HCT116 (cell line): ENCODE data around the gene TUBD1. TPM values are rescaled to one million over a fixed set of nuclear protein-coding genes. Genes with fewer than 3 reads are reported as not detected.
"Not testable (repeated sequence)": the region's sequence is repeated elsewhere in the genome, so short reads cannot be mapped to it uniquely, and the experiment has no call there.

Source experiments
- ATAC-seq: fragments of 200-7000 bp; cut with Tn5 transposase; 2 replicates; pipeline ENCODE4 v1.9.1; 2020; ENCODE audit warnings: mild to moderate bottlenecking, moderate library complexity
- BruUV-seq: library from RNA; stranded (reverse); fragments of 400-500 nt; replicated peaks from 2 replicates; lab custom pipeline; 2021; lab: Mats Ljungman, UMichigan
- CTCF ChIA-PET: fragments of 300-600 bp; sonication (Branson Sonifier 250); formaldehyde crosslinking; loops from one replicate; lab custom pipeline; 2021; ENCODE audit warnings: antibody characterized with exemption; lab: Charles Lee
- POLR2A ChIA-PET: fragments of 300-600, 350-600 bp; sonication (Branson Sonifier 250); formaldehyde crosslinking; loops from one replicate; lab custom pipeline; 2021; ENCODE audit warnings: antibody characterized with exemption; lab: Charles Lee
- RAD21 ChIA-PET, 2 experiments: fragments of 300-600 bp; sonication (Branson Sonifier 250); formaldehyde crosslinking; loops; one replicate each; lab custom pipeline; 2023; ENCODE audit warnings: low total read pairs in 2 of 2; ENCODE audit not compliant: uncharacterized antibody in 2 of 2, unreplicated experiment in 2 of 2, low non-redundant PET in 1 of 2; lab: Charles Lee
- DNase-seq: peaks from one replicate; pipeline ENCODE4 v3.0.0-alpha.2; 2010; ENCODE audit warnings: low read depth, low spot score
- H2AFZ ChIP-seq: fragments of 200-600 bp; shearing (Covaris generic), sonication (generic); 2 replicates; pipeline ENCODE4 v1.6.1; 2017; ENCODE audit warnings: low read depth, mixed run types, mixed read lengths, antibody characterized with exemption, low read length; ENCODE audit not compliant: poor library complexity, severe bottlenecking
- H3K27ac ChIP-seq: 2 replicates; pipeline ENCODE4 v1.5.1; 2012; ENCODE audit warnings: low read depth, low read length
- H3K27me3 ChIP-seq: fragments of 200-600 bp; sonication (generic); 2 replicates; pipeline ENCODE4 v1.6.1; 2016; ENCODE audit warnings: mixed run types, low read length, mixed read lengths; ENCODE audit not compliant: insufficient read depth
- H3K36me3 ChIP-seq, 2 experiments: fragments of 200-500 bp in 1 of 2; fragments of 200-600 bp in 1 of 2; sonication (Bioruptor generic) in 1 of 2; sonication (generic) in 1 of 2; 2 replicates each; pipeline versions ENCODE4 v1.5.1 to v1.6.1; 2014 to 2016; ENCODE audit warnings: low read length in 2 of 2, inconsistent platforms in 1 of 2, mixed read lengths in 1 of 2, mixed run types in 1 of 2; ENCODE audit not compliant: insufficient read depth in 2 of 2, control insufficient read depth in 1 of 2
- H3K4me1 ChIP-seq, 2 experiments: fragments of 200-600 bp in 1 of 2; sonication (generic) in 1 of 2; 2 replicates each; pipeline versions ENCODE4 v1.5.1 to v1.6.1; 2012 to 2017; ENCODE audit warnings: low read length in 2 of 2, inconsistent platforms in 1 of 2, mild to moderate bottlenecking in 1 of 2, mixed read lengths in 1 of 2, mixed run types in 1 of 2, moderate library complexity in 1 of 2; ENCODE audit not compliant: insufficient read depth in 2 of 2, control insufficient read depth in 1 of 2
- H3K4me2 ChIP-seq: fragments of 200-600 bp; sonication (generic); 2 replicates; pipeline ENCODE4 v1.6.1; 2017; ENCODE audit warnings: mixed run types, low read length, mixed read lengths
- H3K4me3 ChIP-seq, 2 experiments: fragments of 200-600 bp in 1 of 2; sonication (generic) in 1 of 2; replicated peaks in 1 of 2; 2 replicates each; pipeline ENCODE4 v1.5.1; 2011 to 2016; ENCODE audit warnings: low read length in 2 of 2, control low read depth in 1 of 2, low read depth in 1 of 2, mild to moderate bottlenecking in 1 of 2, mixed read lengths in 1 of 2, mixed run types in 1 of 2
- H3K79me2 ChIP-seq: fragments of 200-600 bp; sonication (generic); 2 replicates; pipeline ENCODE4 v1.6.1; 2017; ENCODE audit warnings: mild to moderate bottlenecking, mixed run types, low read length, moderate library complexity, mixed read lengths; ENCODE audit not compliant: insufficient read depth
- H3K9ac ChIP-seq: fragments of 200-600 bp; sonication (generic); 2 replicates; pipeline ENCODE4 v1.6.1; 2016; ENCODE audit warnings: low read length, mixed read lengths
- H3K9me2 ChIP-seq: fragments of 200-600 bp; sonication (generic), shearing (Covaris generic); 2 replicates; pipeline ENCODE4 v1.6.1; 2017; ENCODE audit warnings: mixed run types, mild to moderate bottlenecking, moderate library complexity; ENCODE audit not compliant: insufficient read depth
- H3K9me3 ChIP-seq, 2 experiments: fragments of 200-500 bp in 1 of 2; fragments of 200-600 bp in 1 of 2; sonication (Bioruptor generic) in 1 of 2; sonication (generic) in 1 of 2; 2 replicates each; pipeline ENCODE4 v1.6.1; 2014 to 2017; ENCODE audit warnings: low read length in 2 of 2, mixed read lengths in 2 of 2, inconsistent platforms in 1 of 2, low read depth in 1 of 2, mild to moderate bottlenecking in 1 of 2, mixed run types in 1 of 2, moderate library complexity in 1 of 2; ENCODE audit not compliant: control insufficient read depth in 1 of 2, insufficient read depth in 1 of 2
- H4K20me1 ChIP-seq: fragments of 200-600 bp; sonication (generic), shearing (Covaris generic); 2 replicates; pipeline ENCODE4 v1.6.1; 2017; ENCODE audit warnings: mixed run types, mild to moderate bottlenecking, moderate library complexity; ENCODE audit not compliant: insufficient read depth
- CBX3 ChIP-seq: IDR thresholded peaks from 2 replicates; pipeline ENCODE4 v1.6.1; 2012; ENCODE audit warnings: low read depth
- CEBPB ChIP-seq: IDR thresholded peaks from 2 replicates; pipeline ENCODE4 v1.6.1; 2012; ENCODE audit warnings: low read depth
- EGR1 ChIP-seq: IDR thresholded peaks from 2 replicates; pipeline ENCODE4 v1.6.1; 2012; ENCODE audit warnings: low read depth
- ELF1 ChIP-seq: IDR thresholded peaks from 2 replicates; pipeline ENCODE4 v1.6.1; 2012; ENCODE audit warnings: low read depth, borderline replicate concordance
- EZH2 ChIP-seq: fragments of 200-600 bp; sonication (generic); IDR thresholded peaks from 2 replicates; pipeline ENCODE4 v1.6.1; 2017; ENCODE audit warnings: antibody characterized with exemption, mixed run types
- JUND ChIP-seq: IDR thresholded peaks from 2 replicates; pipeline ENCODE4 v1.6.1; 2012
- POLR2A ChIP-seq: IDR thresholded peaks from 2 replicates; pipeline ENCODE4 v1.7.0; 2011; ENCODE audit warnings: borderline replicate concordance; ENCODE audit not compliant: insufficient read depth, insufficient read length; ENCODE audit errors: extremely low read depth
- RAD21 ChIP-seq: IDR thresholded peaks from 2 replicates; pipeline ENCODE4 v1.6.1; 2012; ENCODE audit warnings: low read depth, mild to moderate bottlenecking
- SIN3A ChIP-seq: IDR thresholded peaks from 2 replicates; pipeline ENCODE4 v1.6.1; 2012; ENCODE audit warnings: low read depth
- SP1 ChIP-seq: IDR thresholded peaks from 2 replicates; pipeline ENCODE4 v1.6.1; 2012; ENCODE audit warnings: low read depth
- SRF ChIP-seq: IDR thresholded peaks from 2 replicates; pipeline ENCODE4 v1.6.1; 2012; ENCODE audit warnings: low read depth
- ZFX ChIP-seq: fragments of 450-650 bp; IDR thresholded peaks from 2 replicates; pipeline ENCODE4 v1.6.1; 2017
- ZNF274 ChIP-seq: fragments of 200-500 bp; sonication (Bioruptor generic); IDR thresholded peaks from 2 replicates; pipeline ENCODE4 v1.6.1; 2014; ENCODE audit warnings: mild to moderate bottlenecking, low read depth, low read length, inconsistent platforms
- intact Hi-C: fragments of 100-400 bp; cut with micrococcal nuclease; formaldehyde crosslinking; loops from 2 replicates; pipeline ENCODE4 v1.10.0; 2022
- total RNA-seq: library from RNA; stranded (reverse); gene quantifications from one replicate; pipeline ENCODE4 v1.2.1, GENCODE V29; 2021; ENCODE audit not compliant: unreplicated experiment
- TF ChIP-seq, protein P1 (sequence below), 3 experiments: fragments of 200-600 bp in 1 of 3; sonication (generic) in 1 of 3; IDR thresholded peaks in 2 of 3; conservative IDR thresholded peaks in 1 of 3; 2 replicates each; pipeline ENCODE4 v1.5.1; 2012 to 2017; ENCODE audit warnings: low read depth in 2 of 3, low read length in 2 of 3, antibody characterized with exemption in 1 of 3, borderline replicate concordance in 1 of 3, control low read depth in 1 of 3, mild to moderate bottlenecking in 1 of 3, mixed read lengths in 1 of 3, mixed run types in 1 of 3, moderate library complexity in 1 of 3; ENCODE audit not compliant: insufficient read depth in 1 of 3
- TF ChIP-seq, protein P2 (sequence below): IDR thresholded peaks from 2 replicates; pipeline ENCODE4 v1.6.1; 2012; ENCODE audit warnings: low read depth

The TUBD1 gene
- total RNA-seq, 1 experiment from 2014 or later: 13.0 TPM

DNA sequence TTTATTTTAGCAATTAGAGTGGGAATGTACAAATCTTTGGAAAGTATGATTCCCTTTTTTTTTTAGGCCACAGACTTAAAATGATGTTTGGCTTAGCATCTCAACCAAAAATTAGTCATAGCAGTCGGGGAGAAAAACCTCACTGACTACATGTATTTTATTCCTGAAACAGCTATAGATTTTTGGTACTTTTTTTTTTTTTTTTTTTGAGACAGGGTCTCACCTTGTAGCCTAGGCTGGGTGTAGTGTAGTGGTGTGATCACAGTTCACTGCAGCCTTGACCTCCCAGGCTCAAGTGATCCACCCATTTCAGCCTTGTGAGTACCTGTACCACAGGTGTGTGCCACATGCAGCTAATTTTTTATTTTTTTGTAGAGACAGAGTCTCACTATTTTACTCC lies 48.4 kb upstream of the TUBD1 start:
- intact Hi-C loops: no loop called here
- ATAC-seq (no peak), DNase-seq (no peak)
- Histone ChIP-seq H3K79me2 (no peaks in the 10 kb centered on the region), H3K4me3 (no peak overlapping the region), H3K9me2 (no peaks in the 10 kb centered on the region), H4K20me1 (no peaks in the 10 kb centered on the region), H3K27ac (no peak overlapping the region), H3K36me3 (peaks cover 41 to 47% of the 10 kb centered on the region in 2 experiments), H2AFZ (no peak overlapping the region), H3K27me3 (no peaks in the 10 kb centered on the region), H3K9ac (no peak overlapping the region), H3K4me1 (no peaks in the 10 kb centered on the region), H3K9me3 (no peaks in the 10 kb centered on the region), H3K4me2 (no peak overlapping the region)
- RAD21 ChIA-PET: no interaction called here
- no TSS peak for BruUV-seq
- TF ChIP-seq SIN3A (no peak), SP1 (no peak), SRF (no peak), CEBPB (no peak), ELF1 (no peak), ZFX (no peak), RAD21 (no peak), CBX3 (no peak), JUND (no peak), EGR1 (no peak), POLR2A (no peak), ZNF274 (no peak), EZH2 (no peak)
- TF ChIP-seq, protein P1, sequence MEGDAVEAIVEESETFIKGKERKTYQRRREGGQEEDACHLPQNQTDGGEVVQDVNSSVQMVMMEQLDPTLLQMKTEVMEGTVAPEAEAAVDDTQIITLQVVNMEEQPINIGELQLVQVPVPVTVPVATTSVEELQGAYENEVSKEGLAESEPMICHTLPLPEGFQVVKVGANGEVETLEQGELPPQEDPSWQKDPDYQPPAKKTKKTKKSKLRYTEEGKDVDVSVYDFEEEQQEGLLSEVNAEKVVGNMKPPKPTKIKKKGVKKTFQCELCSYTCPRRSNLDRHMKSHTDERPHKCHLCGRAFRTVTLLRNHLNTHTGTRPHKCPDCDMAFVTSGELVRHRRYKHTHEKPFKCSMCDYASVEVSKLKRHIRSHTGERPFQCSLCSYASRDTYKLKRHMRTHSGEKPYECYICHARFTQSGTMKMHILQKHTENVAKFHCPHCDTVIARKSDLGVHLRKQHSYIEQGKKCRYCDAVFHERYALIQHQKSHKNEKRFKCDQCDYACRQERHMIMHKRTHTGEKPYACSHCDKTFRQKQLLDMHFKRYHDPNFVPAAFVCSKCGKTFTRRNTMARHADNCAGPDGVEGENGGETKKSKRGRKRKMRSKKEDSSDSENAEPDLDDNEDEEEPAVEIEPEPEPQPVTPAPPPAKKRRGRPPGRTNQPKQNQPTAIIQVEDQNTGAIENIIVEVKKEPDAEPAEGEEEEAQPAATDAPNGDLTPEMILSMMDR (IDR thresholded peaks at IDR 0.05 in 2 of 3, conservative IDR thresholded peaks at IDR 0.05 in 1 of 3; ENCODE audit: borderline replicate concordance in 1 of 3, insufficient read depth in 1 of 3, low read depth in 2 of 3, low read length in 2 of 3): no peak
- TF ChIP-seq, protein P2, sequence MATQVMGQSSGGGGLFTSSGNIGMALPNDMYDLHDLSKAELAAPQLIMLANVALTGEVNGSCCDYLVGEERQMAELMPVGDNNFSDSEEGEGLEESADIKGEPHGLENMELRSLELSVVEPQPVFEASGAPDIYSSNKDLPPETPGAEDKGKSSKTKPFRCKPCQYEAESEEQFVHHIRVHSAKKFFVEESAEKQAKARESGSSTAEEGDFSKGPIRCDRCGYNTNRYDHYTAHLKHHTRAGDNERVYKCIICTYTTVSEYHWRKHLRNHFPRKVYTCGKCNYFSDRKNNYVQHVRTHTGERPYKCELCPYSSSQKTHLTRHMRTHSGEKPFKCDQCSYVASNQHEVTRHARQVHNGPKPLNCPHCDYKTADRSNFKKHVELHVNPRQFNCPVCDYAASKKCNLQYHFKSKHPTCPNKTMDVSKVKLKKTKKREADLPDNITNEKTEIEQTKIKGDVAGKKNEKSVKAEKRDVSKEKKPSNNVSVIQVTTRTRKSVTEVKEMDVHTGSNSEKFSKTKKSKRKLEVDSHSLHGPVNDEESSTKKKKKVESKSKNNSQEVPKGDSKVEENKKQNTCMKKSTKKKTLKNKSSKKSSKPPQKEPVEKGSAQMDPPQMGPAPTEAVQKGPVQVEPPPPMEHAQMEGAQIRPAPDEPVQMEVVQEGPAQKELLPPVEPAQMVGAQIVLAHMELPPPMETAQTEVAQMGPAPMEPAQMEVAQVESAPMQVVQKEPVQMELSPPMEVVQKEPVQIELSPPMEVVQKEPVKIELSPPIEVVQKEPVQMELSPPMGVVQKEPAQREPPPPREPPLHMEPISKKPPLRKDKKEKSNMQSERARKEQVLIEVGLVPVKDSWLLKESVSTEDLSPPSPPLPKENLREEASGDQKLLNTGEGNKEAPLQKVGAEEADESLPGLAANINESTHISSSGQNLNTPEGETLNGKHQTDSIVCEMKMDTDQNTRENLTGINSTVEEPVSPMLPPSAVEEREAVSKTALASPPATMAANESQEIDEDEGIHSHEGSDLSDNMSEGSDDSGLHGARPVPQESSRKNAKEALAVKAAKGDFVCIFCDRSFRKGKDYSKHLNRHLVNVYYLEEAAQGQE: no peak
- CTCF ChIA-PET: no interaction called here
- POLR2A ChIA-PET: no interaction called here

DNA sequence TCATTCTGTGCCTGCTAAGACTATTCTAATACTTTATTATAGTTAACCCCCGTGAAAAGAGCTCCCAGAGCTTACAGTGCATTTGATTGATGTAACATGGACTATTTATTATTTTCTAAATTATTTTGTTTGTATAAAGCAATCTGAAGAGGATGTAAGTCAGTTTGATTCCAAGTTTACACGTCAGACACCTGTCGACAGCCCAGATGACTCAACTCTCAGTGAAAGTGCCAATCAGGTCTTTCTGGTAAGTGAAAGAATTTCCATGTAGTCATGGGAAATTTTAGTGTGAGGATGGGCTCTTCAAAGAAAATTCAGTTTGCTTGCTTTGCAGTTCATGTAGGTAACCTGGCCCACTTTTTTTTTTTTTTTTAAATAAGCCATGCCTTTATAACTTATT lies 48.0 kb upstream of the TUBD1 start:
- peaks cover 39 to 47% of the 10 kb centered on the region in 2 experiments for H3K36me3 ChIP-seq
- DNase-seq, H3K9ac ChIP-seq, H3K4me2 ChIP-seq, H3K27ac ChIP-seq, POLR2A ChIA-PET, H3K9me3 ChIP-seq, H3K79me2 ChIP-seq, H3K4me3 ChIP-seq, ATAC-seq, CTCF ChIA-PET, RAD21 ChIA-PET, H2AFZ ChIP-seq, H3K27me3 ChIP-seq, H4K20me1 ChIP-seq, H3K9me2 ChIP-seq, BruUV-seq, intact Hi-C loops, H3K4me1 ChIP-seq: not testable (repeated sequence)
